ENCODE measurements around the gene PCNX1.

The PCNX1 gene

GRCh38 chr14:71121001-71121400 is 213.7 kb downstream of the PCNX1 start:
- ChIA-PET CTCF (interaction anchor here (1.3 to 1.8 kb wide), 2 partner anchors 17 to 18 kb away, joined by 3 to 5 read pairs; no protein-coding TSS in a partner anchor), POLR2A (no interaction called here)
- Histone ChIP-seq H3K4me1 (ENCODE audit: control insufficient read depth, insufficient read depth, low read length) (no peaks in the 10 kb centered on the region), H3K9me3 (ENCODE audit: control insufficient read depth, insufficient read depth, low read depth, low read length) (no peaks in the 10 kb centered on the region), H3K36me3 (ENCODE audit: control insufficient read depth in 2 of 2, insufficient read depth in 1 of 2, low read length in 2 of 2) (no peaks in the 10 kb centered on the region), H3K27ac (ENCODE audit: extremely low read depth, low read depth, low read length) (no peak overlapping the region), H3K4me3 (ENCODE audit: low read depth, low read length) (no peak overlapping the region)
- TF ChIP-seq ZNF366 (tag by site-specific recombination; conservative IDR thresholded peaks at IDR 0.05): no peak
- no peak for TF ChIP-seq ZNF138 (tag by site-specific recombination; IDR thresholded peaks at IDR 0.05; ENCODE audit: borderline replicate concordance)
- no peak for TF ChIP-seq ZNF394 (tag by site-specific recombination; IDR thresholded peaks at IDR 0.05; ENCODE audit: borderline replicate concordance)
- no peak for TF ChIP-seq ZNF18 (tag by site-specific recombination; IDR thresholded peaks at IDR 0.05)
- no peak for TF ChIP-seq ZNF549 (tag by site-specific recombination; IDR thresholded peaks at IDR 0.05)
- TF ChIP-seq ZNF518A (tag by site-specific recombination; conservative IDR thresholded peaks at IDR 0.05; ENCODE audit: low read depth): no peak
- TF ChIP-seq ZNF558 (tag by site-specific recombination; IDR thresholded peaks at IDR 0.05): no peak
- no peak for TF ChIP-seq REST (tag by site-specific recombination; IDR thresholded peaks at IDR 0.05)
- no peak for TF ChIP-seq ATF2 (tag by site-specific recombination; IDR thresholded peaks at IDR 0.05; ENCODE audit: low read depth)
- TF ChIP-seq ZNF324 (tag by site-specific recombination; IDR thresholded peaks at IDR 0.05): no peak
- no peak for TF ChIP-seq ZNF24 (tag by site-specific recombination; IDR thresholded peaks at IDR 0.05)
- no peak for TF ChIP-seq SCRT2 (tag by site-specific recombination; IDR thresholded peaks at IDR 0.05)

GRCh38 chr14:71121711-71122110 is 214.5 kb downstream of the PCNX1 start:
- H3K4me1 ChIP-seq (ENCODE audit: control insufficient read depth, insufficient read depth, low read length): no peaks in the 10 kb centered on the region
- H3K9me3 ChIP-seq (ENCODE audit: control insufficient read depth, insufficient read depth, low read depth, low read length): no peaks in the 10 kb centered on the region
- TF ChIP-seq PRDM10 (tag by site-specific recombination; IDR thresholded peaks at IDR 0.05): no peak
- no peak for TF ChIP-seq ZNF280C (tag by site-specific recombination; IDR thresholded peaks at IDR 0.05)
- no peak for TF ChIP-seq ZSCAN23 (tag by site-specific recombination; IDR thresholded peaks at IDR 0.05)
- no peak for TF ChIP-seq ZNF521 (tag by site-specific recombination; IDR thresholded peaks at IDR 0.05)
- no peak overlapping the region for H3K4me3 ChIP-seq (ENCODE audit: low read depth, low read length)
- ChIA-PET POLR2A (no interaction called here), CTCF (interaction anchor here (1.8 kb wide), 1 partner anchor 17 kb away, joined by 5 read pairs; no protein-coding TSS in a partner anchor)
- no peaks in the 10 kb centered on the region for H3K36me3 ChIP-seq (ENCODE audit: control insufficient read depth in 2 of 2, insufficient read depth in 1 of 2, low read length in 2 of 2)
- no peak overlapping the region for H3K27ac ChIP-seq (ENCODE audit: extremely low read depth, low read depth, low read length)

Data from HEK293 (cell line).